Stimulated activated CD4-positive, alpha-beta T cell treated with anti-CD3 and anti-CD28 coated beads, Interleukin-15, amount 100 ng/mL, for 24 hours (primary cell): ENCODE results near the gene NACAD.

Source experiments
- DNase-seq: peaks from one replicate; pipeline ENCODE4 v3.0.0-alpha.2; 2020

NACAD gene

GRCh38 chr7:45112648-45113047, 23.9 kb upstream of the NACAD start:
- no peak for DNase-seq

- DNase-seq = peak; percentile 96
These were observed 22.8 kb upstream of the NACAD start, which contains the start of gene TBRG4 for GRCh38 chr7:45111298-45112223. Gene TBRG4 (minus strand): TSS chr7:45111697. CDS start chr7:45109237, 2,460 bp downstream.

- DNase-seq = no peak
These were observed 20.1 kb upstream of the NACAD start for GRCh38 chr7:45108863-45109262.

GRCh38 chr7:45107356-45107755, 18.6 kb upstream of the NACAD start:
- no peak for DNase-seq

- no peak for DNase-seq
These were observed 18.1 kb upstream of the NACAD start for GRCh38 chr7:45106820-45107219.

GRCh38 chr7:45105588-45106188, 16.9 kb upstream of the NACAD start:
- no peak for DNase-seq

GRCh38 chr7:45104844-45105587, 16.2 kb upstream of the NACAD start:
- DNase-seq = no peak

- no peak for DNase-seq
These were observed 15.4 kb upstream of the NACAD start for GRCh38 chr7:45103958-45104843.

- DNase-seq = no peak
These were observed 14.3 kb upstream of the NACAD start for GRCh38 chr7:45102785-45103712.

- no peak for DNase-seq
These were observed 13.0 kb upstream of the NACAD start for GRCh38 chr7:45101748-45102147.

GRCh38 chr7:45100761-45101480, 12.2 kb upstream of the NACAD start:
- DNase-seq = no peak

GRCh38 chr7:45099891-45100760, 11.4 kb upstream of the NACAD start:
- no peak for DNase-seq

GRCh38 chr7:45098983-45099839, 10.4 kb upstream of the NACAD start:
- DNase-seq = no peak

GRCh38 chr7:45092931-45093235, 4.1 kb upstream of the NACAD start:
- no peak for DNase-seq

GRCh38 chr7:45092100-45092930, 3.5 kb upstream of the NACAD start:
- no peak for DNase-seq

GRCh38 chr7:45089341-45089891, 647 bp upstream of the NACAD start:
- DNase-seq = peak; percentile 80

GRCh38 chr7:45088146-45088701, 545 bp downstream of the NACAD start:
- DNase-seq = no peak
